IMR-90 (cell line): ENCODE data around the gene DIP2C. TPM values are rescaled to one million over a fixed set of nuclear protein-coding genes. Genes with fewer than 3 reads are reported as not detected.

Experiments used
- ATAC-seq: fragments of 200-7000 bp; cut with Tn5 transposase; 2 replicates; pipeline ENCODE4 v1.9.1; 2020; ENCODE audit warnings: low read depth, mild to moderate bottlenecking, moderate library complexity
- BruUV-seq: library from RNA; stranded (reverse); fragments of 400-500 nt; replicated peaks from 2 replicates; lab custom pipeline; 2021; lab: Mats Ljungman, UMichigan
- CTCF ChIA-PET: fragments of 300-600 bp; formaldehyde crosslinking; extraction: SDS; loops from one replicate; lab custom pipeline; 2021; ENCODE audit warnings: antibody characterized with exemption; lab: Yijun Ruan, JAX
- POLR2A ChIA-PET: fragments of 300-600 bp; sonication (Branson Sonifier 250); formaldehyde crosslinking; loops from one replicate; lab custom pipeline; 2022; ENCODE audit warnings: antibody characterized with exemption; ENCODE audit not compliant: unreplicated experiment; lab: Charles Lee
- DNase-seq: peaks from one replicate; pipeline ENCODE4 v3.0.0; 2013
- H2AFZ ChIP-seq: replicated peaks from 2 replicates; pipeline ENCODE3; 2013; ENCODE audit warnings: low read length, mild to moderate bottlenecking; ENCODE audit not compliant: poor library complexity
- H2AK5ac ChIP-seq: 2 replicates; pipeline ENCODE4 v1.6.1; 2013; ENCODE audit warnings: low read depth, low read length, inconsistent platforms
- H2AK9ac ChIP-seq: replicated peaks from 2 replicates; pipeline ENCODE3; 2013; ENCODE audit warnings: mild to moderate bottlenecking, low read depth, low read length, moderate library complexity; ENCODE audit not compliant: poor library complexity
- H2BK120ac ChIP-seq: 2 replicates; pipeline ENCODE4 v1.6.1; 2013; ENCODE audit warnings: low read depth, low read length, inconsistent platforms
- H2BK15ac ChIP-seq: 3 replicates; pipeline ENCODE4 v1.6.1; 2013; ENCODE audit warnings: low read depth, low read length, inconsistent platforms
- H2BK20ac ChIP-seq: 2 replicates; pipeline ENCODE4 v1.6.1; 2013; ENCODE audit warnings: low read depth, mild to moderate bottlenecking, inconsistent platforms, low read length, moderate library complexity
- H2BK5ac ChIP-seq: 2 replicates; pipeline ENCODE4 v1.6.1; 2013; ENCODE audit warnings: mild to moderate bottlenecking, low read depth, low read length, inconsistent platforms; ENCODE audit not compliant: poor library complexity, severe bottlenecking
- H3K14ac ChIP-seq: replicated peaks from 2 replicates; pipeline ENCODE4 v1.6.1; 2013; ENCODE audit warnings: low read depth, low read length, inconsistent platforms
- H3K18ac ChIP-seq: 2 replicates; pipeline ENCODE4 v1.6.1; 2013; ENCODE audit warnings: low read depth, low read length, control low read depth
- H3K23ac ChIP-seq: 2 replicates; pipeline ENCODE4 v1.6.1; 2013; ENCODE audit warnings: low read depth, low read length, inconsistent platforms
- H3K27ac ChIP-seq: 2 replicates; pipeline ENCODE4 v1.5.1; 2013; ENCODE audit warnings: mild to moderate bottlenecking, control low read depth, low read length; ENCODE audit not compliant: insufficient read depth
- H3K27me3 ChIP-seq: 2 replicates; pipeline ENCODE4 v1.6.1; 2013; ENCODE audit warnings: low read length; ENCODE audit not compliant: control insufficient read depth, insufficient read depth
- H3K36me3 ChIP-seq: 2 replicates; pipeline ENCODE4 v1.6.1; 2013; ENCODE audit warnings: low read length, mixed read lengths; ENCODE audit not compliant: control insufficient read depth, insufficient read depth
- H3K4ac ChIP-seq: 2 replicates; pipeline ENCODE4 v1.6.1; 2013; ENCODE audit warnings: low read depth, low read length, inconsistent platforms
- H3K4me1 ChIP-seq: 2 replicates; pipeline ENCODE4 v1.6.1; 2013; ENCODE audit warnings: low read length, mixed read lengths; ENCODE audit not compliant: control insufficient read depth, insufficient read depth
- H3K4me2 ChIP-seq: 2 replicates; pipeline ENCODE4 v1.6.1; 2013; ENCODE audit warnings: low read depth, mild to moderate bottlenecking, control low read depth, low read length, moderate library complexity
- H3K4me3 ChIP-seq: 2 replicates; pipeline ENCODE4 v1.5.1; 2013; ENCODE audit warnings: low read depth, mild to moderate bottlenecking, control low read depth, low read length, moderate library complexity; ENCODE audit not compliant: insufficient read depth
- H3K56ac ChIP-seq: 2 replicates; pipeline ENCODE4 v1.6.1; 2013; ENCODE audit warnings: low read length, inconsistent platforms; ENCODE audit not compliant: insufficient read depth; ENCODE audit errors: extremely low read depth
- H3K79me1 ChIP-seq, 2 experiments: 2 replicates each; pipeline ENCODE4 v1.6.1; 2013; ENCODE audit warnings: low read length in 2 of 2, inconsistent platforms in 1 of 2, low read depth in 1 of 2
- H3K9ac ChIP-seq: 2 replicates; pipeline ENCODE4 v1.6.1; 2013; ENCODE audit warnings: low read depth, low read length, control low read depth
- H3K9me1 ChIP-seq: 2 replicates; pipeline ENCODE4 v1.6.1; 2013; ENCODE audit warnings: low read length, inconsistent platforms; ENCODE audit not compliant: insufficient read depth
- H3K9me3 ChIP-seq: 2 replicates; pipeline ENCODE4 v1.6.1; 2013; ENCODE audit warnings: low read length; ENCODE audit not compliant: control insufficient read depth, insufficient read depth
- H4K20me1 ChIP-seq: 2 replicates; pipeline ENCODE4 v1.6.1; 2013; ENCODE audit warnings: low read length, inconsistent platforms; ENCODE audit not compliant: insufficient read depth
- H4K5ac ChIP-seq: 2 replicates; pipeline ENCODE4 v1.6.1; 2013; ENCODE audit warnings: mild to moderate bottlenecking, low read depth, low read length, control low read depth
- H4K8ac ChIP-seq, 2 experiments: 2 replicates each; pipeline ENCODE4 v1.6.1; 2013; ENCODE audit warnings: low read depth in 2 of 2, low read length in 2 of 2, control low read depth in 1 of 2, inconsistent platforms in 1 of 2
- H4K91ac ChIP-seq: 2 replicates; pipeline ENCODE4 v1.6.1; 2013; ENCODE audit warnings: low read depth, low read length, inconsistent platforms; ENCODE audit not compliant: insufficient read depth
- CTCF ChIP-seq: conservative IDR thresholded peaks from 2 replicates; pipeline ENCODE4 v1.5.1; 2012; ENCODE audit warnings: mild to moderate bottlenecking, low read depth, low read length, improper control_type of control experiment
- POLR2A ChIP-seq: IDR thresholded peaks from 2 replicates; pipeline ENCODE4 v1.6.1; 2012; ENCODE audit warnings: mild to moderate bottlenecking, low read depth, low read length
- WGBS, 2 experiments: methylation state at CpG; one replicate each; pipeline versions ENCODE4 v1.1.5 to v1.1.7; 2013; ENCODE audit warnings: missing lambda C conversion rate in 2 of 2; ENCODE audit not compliant: insufficient read length in 1 of 2; ENCODE audit errors: extremely low coverage in 2 of 2; 5-methylcytosine and 5-hydroxymethylcytosine counted together
- dilution Hi-C: fragments of 300-500 bp; cut with HindIII; formaldehyde crosslinking; loops from one replicate; pipeline ENCODE4 v1.14.3; 2018; ENCODE audit warnings: low sequenced_read_pairs; ENCODE audit not compliant: unreplicated experiment
- in situ Hi-C: fragments of 300-500 bp; cut with MboI; formaldehyde crosslinking; loops from 3 replicates; pipeline ENCODE4 v1.14.3; 2019; ENCODE audit warnings: low sequenced_read_pairs, inconsistent platforms, mixed read lengths
- intact Hi-C: fragments of 100-400 bp; cut with micrococcal nuclease; formaldehyde crosslinking; loops from 2 replicates; pipeline ENCODE4 v1.10.0; 2022
- polyA plus RNA-seq, 3 experiments: library from polyadenylated mRNA; depleted of rRNA; stranded (reverse); fragments of >200 nt; gene quantifications; 2 replicates each; pipeline ENCODE4 v1.2.3, GENCODE V29; 2012; ENCODE audit warnings: low replicate concordance in 1 of 3
- total RNA-seq: library from RNA; depleted of rRNA; stranded (reverse); fragments of >200 nt; gene quantifications from 2 replicates; pipeline ENCODE4 v1.2.3, GENCODE V29; 2012
- TF ChIP-seq, protein P1 (sequence below): fragments of 150-350 bp; IDR thresholded peaks from 2 replicates; pipeline ENCODE4 v1.6.1; 2016; ENCODE audit warnings: low read depth, mild to moderate bottlenecking, low read length, moderate library complexity, borderline replicate concordance

Gene DIP2C
- total and polyA plus RNA-seq, 2 of the 4 experiments (the other 2 are of a cell fraction) = 8.6 to 17.3 TPM

- H3K36me3 ChIP-seq = peaks cover 58% of the 10 kb centered on the region
- no peak overlapping the region for H3K18ac ChIP-seq
- intact Hi-C loops (no loop called here), dilution Hi-C loops (no loop called here), in situ Hi-C loops (no loop called here)
- no peak overlapping the region for H3K56ac ChIP-seq
- H3K9ac ChIP-seq = no peak overlapping the region
- H3K14ac ChIP-seq = no peak overlapping the region
- H4K91ac ChIP-seq = no peak overlapping the region
- H2AFZ ChIP-seq = no peak overlapping the region
- H4K5ac ChIP-seq = no peak overlapping the region
- H2AK9ac ChIP-seq = no peak overlapping the region
- no peak overlapping the region for H2BK120ac ChIP-seq
- H3K27me3 ChIP-seq = no peaks in the 10 kb centered on the region
- H4K20me1 ChIP-seq = no peaks in the 10 kb centered on the region
- H3K79me1 ChIP-seq = peaks cover 2 to 29% of the 10 kb centered on the region in 2 experiments; a peak in 3 of 4 replicates
- H3K23ac ChIP-seq = no peak overlapping the region
- H2BK20ac ChIP-seq = no peak overlapping the region
- H4K8ac ChIP-seq = no peak overlapping the region
- no peak overlapping the region for H3K4me2 ChIP-seq
- no peak overlapping the region for H2BK5ac ChIP-seq
- 88% methylated on average over 7 of the region's 10 CpGs; no CpG with 5 or more reads in 1 of the 2 experiments for WGBS, 2 experiments
- no peaks in the 10 kb centered on the region for H3K9me3 ChIP-seq
- no peak for DNase-seq
- H2AK5ac ChIP-seq = no peak overlapping the region
- no TSS peak for BruUV-seq
- no peak overlapping the region for H3K4me3 ChIP-seq
- POLR2A ChIA-PET = no interaction called here
- H3K4me1 ChIP-seq = peaks cover 7% of the 10 kb centered on the region
- TF ChIP-seq CTCF (no peak), POLR2A (no peak)
- TF ChIP-seq, protein P1, sequence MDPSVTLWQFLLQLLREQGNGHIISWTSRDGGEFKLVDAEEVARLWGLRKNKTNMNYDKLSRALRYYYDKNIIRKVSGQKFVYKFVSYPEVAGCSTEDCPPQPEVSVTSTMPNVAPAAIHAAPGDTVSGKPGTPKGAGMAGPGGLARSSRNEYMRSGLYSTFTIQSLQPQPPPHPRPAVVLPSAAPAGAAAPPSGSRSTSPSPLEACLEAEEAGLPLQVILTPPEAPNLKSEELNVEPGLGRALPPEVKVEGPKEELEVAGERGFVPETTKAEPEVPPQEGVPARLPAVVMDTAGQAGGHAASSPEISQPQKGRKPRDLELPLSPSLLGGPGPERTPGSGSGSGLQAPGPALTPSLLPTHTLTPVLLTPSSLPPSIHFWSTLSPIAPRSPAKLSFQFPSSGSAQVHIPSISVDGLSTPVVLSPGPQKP = no peak
- peaks cover 24% of the 10 kb centered on the region; the same call in 1 of the 2 replicates for H3K9me1 ChIP-seq
- H3K27ac ChIP-seq = no peak overlapping the region
- no peak overlapping the region for H2BK15ac ChIP-seq
- CTCF ChIA-PET = no interaction called here
- ATAC-seq = no peak
- H3K4ac ChIP-seq = no peak overlapping the region
Measured at GRCh38 chr10:279655-280054, 409.8 kb downstream of the DIP2C start.
